ENCODE results near the gene RPUSD1.

DNA sequence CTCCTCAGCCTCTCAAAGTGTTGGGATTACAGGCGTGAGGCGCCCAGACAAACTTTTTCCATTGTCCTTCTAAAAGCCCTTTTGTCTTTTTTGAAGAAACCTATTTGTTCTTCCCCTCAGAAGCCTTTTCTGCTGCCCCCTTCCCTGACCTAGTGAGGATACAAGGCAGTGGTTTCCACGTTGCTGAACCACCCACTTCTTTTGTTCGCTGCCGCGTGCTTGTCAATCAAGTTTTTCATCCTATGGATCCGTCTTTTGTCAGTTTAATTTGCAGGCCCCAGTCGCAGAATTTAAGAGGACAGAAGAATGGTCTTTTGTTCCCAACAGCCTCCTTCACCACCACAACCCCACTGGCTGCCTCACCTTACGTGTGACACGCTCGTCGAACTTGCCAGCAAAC, 32.6 kb upstream of the RPUSD1 start:
- TF ChIP-seq, protein P1, sequence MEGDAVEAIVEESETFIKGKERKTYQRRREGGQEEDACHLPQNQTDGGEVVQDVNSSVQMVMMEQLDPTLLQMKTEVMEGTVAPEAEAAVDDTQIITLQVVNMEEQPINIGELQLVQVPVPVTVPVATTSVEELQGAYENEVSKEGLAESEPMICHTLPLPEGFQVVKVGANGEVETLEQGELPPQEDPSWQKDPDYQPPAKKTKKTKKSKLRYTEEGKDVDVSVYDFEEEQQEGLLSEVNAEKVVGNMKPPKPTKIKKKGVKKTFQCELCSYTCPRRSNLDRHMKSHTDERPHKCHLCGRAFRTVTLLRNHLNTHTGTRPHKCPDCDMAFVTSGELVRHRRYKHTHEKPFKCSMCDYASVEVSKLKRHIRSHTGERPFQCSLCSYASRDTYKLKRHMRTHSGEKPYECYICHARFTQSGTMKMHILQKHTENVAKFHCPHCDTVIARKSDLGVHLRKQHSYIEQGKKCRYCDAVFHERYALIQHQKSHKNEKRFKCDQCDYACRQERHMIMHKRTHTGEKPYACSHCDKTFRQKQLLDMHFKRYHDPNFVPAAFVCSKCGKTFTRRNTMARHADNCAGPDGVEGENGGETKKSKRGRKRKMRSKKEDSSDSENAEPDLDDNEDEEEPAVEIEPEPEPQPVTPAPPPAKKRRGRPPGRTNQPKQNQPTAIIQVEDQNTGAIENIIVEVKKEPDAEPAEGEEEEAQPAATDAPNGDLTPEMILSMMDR (IDR thresholded peaks at IDR 0.05), result no peak
- no peak for TF ChIP-seq SMC3 (IDR thresholded peaks at IDR 0.05; ENCODE audit: low read depth, low read length)
- TF ChIP-seq FOXM1 (IDR thresholded peaks at IDR 0.05; ENCODE audit: low read depth), result no peak
- no peak for TF ChIP-seq TAF1 (IDR thresholded peaks at IDR 0.05; ENCODE audit: borderline replicate concordance, low read depth, low read length)
- no peak for TF ChIP-seq SIN3A (IDR thresholded peaks at IDR 0.05; ENCODE audit: borderline replicate concordance, low read depth, low read length)
